ENCODE data around the gene S100A7.

- TF ChIP-seq EP300 (conservative IDR thresholded peaks at IDR 0.05; ENCODE audit: poor library complexity, severe bottlenecking) (no peak), CTCF (IDR thresholded peaks at IDR 0.05; ENCODE audit: poor library complexity, severe bottlenecking) (no peak)
Measured at GRCh38 chr1:153487707-153488106, 27.3 kb upstream of the S100A7 start.

All from neural cell (in vitro differentiated cells).